H1 (cell line): ENCODE results near the gene GNG7. TPM values are rescaled to one million over a fixed set of nuclear protein-coding genes. Genes with fewer than 3 reads are reported as not detected.
A peak's percentile ranks its signal among the peaks of the same experiment; 100 is the strongest.

Experiments
- CTCF ChIA-PET: fragments of 300-600 bp; sonication (Branson Sonifier 250); formaldehyde crosslinking; loops from one replicate; lab custom pipeline; 2021; ENCODE audit not compliant: partially characterized antibody; lab: Charles Lee
- POLR2A ChIA-PET: fragments of 300-600 bp; sonication (Branson Sonifier 250); formaldehyde crosslinking; loops from one replicate; lab custom pipeline; 2021; ENCODE audit warnings: inconsistent platforms; ENCODE audit not compliant: partially characterized antibody; lab: Charles Lee
- DNase-seq, 2 experiments: peaks; one replicate each; pipeline versions ENCODE4 v3.0.0 to v3.0.0-alpha.2; 2010 to 2022; ENCODE audit warnings: low spot score in 2 of 2, low read depth in 1 of 2, mixed read lengths in 1 of 2
- FAIRE-seq: peaks from 2 replicates; lab custom pipeline; 2011; peaks lifted over from hg19 to GRCh38; lab: Jason Lieb, UNC
- H2AFZ ChIP-seq: 2 replicates; pipeline ENCODE4 v1.8.1; 2012; ENCODE audit warnings: low read length, inconsistent platforms
- H2AK5ac ChIP-seq: 2 replicates; pipeline ENCODE4 v1.6.1; 2013; ENCODE audit warnings: low read depth, low read length
- H2BK120ac ChIP-seq: replicated peaks from 2 replicates; pipeline ENCODE3; 2013; ENCODE audit warnings: low read depth, low read length, inconsistent platforms
- H2BK12ac ChIP-seq: 2 replicates; pipeline ENCODE4 v1.6.1; 2013; ENCODE audit warnings: low read depth, low read length
- H2BK15ac ChIP-seq: 2 replicates; pipeline ENCODE4 v1.6.1; 2013; ENCODE audit warnings: low read length
- H2BK20ac ChIP-seq: 2 replicates; pipeline ENCODE4 v1.6.1; 2013; ENCODE audit warnings: low read length
- H2BK5ac ChIP-seq: 2 replicates; pipeline ENCODE4 v1.6.1; 2013; ENCODE audit warnings: low read depth, low read length
- H3K14ac ChIP-seq: 2 replicates; pipeline ENCODE4 v1.6.1; 2013; ENCODE audit warnings: inconsistent platforms; ENCODE audit not compliant: insufficient read length
- H3K18ac ChIP-seq: 2 replicates; pipeline ENCODE4 v1.6.1; 2013; ENCODE audit warnings: low read length; ENCODE audit errors: extremely low read depth
- H3K23ac ChIP-seq: 2 replicates; pipeline ENCODE4 v1.6.1; 2013; ENCODE audit warnings: inconsistent platforms; ENCODE audit not compliant: insufficient read length
- H3K23me2 ChIP-seq: 2 replicates; pipeline ENCODE4 v1.6.1; 2013; ENCODE audit warnings: low read depth, low read length
- H3K27ac ChIP-seq: 2 replicates; pipeline ENCODE4 v1.6.1; 2011; ENCODE audit warnings: low read depth, low read length, inconsistent platforms
- H3K27me3 ChIP-seq, 4 experiments: replicated peaks in 1 of 4; 1 replicate in 1 of 4; 2 replicates in 3 of 4; pipeline versions ENCODE4 v1.6.1 to v1.8.1; 2011 to 2013; ENCODE audit warnings: low read length in 3 of 4, mild to moderate bottlenecking in 3 of 4, inconsistent platforms in 2 of 4, mixed read lengths in 2 of 4, moderate library complexity in 1 of 4; ENCODE audit not compliant: control insufficient read depth in 3 of 4, insufficient read depth in 3 of 4; ENCODE audit errors: extremely low read depth in 1 of 4
- H3K36me3 ChIP-seq, 4 experiments: 2 replicates each; pipeline versions ENCODE4 v1.6.1 to v1.8.1; 2011 to 2013; ENCODE audit warnings: mild to moderate bottlenecking in 4 of 4, low read length in 3 of 4, moderate library complexity in 2 of 4, control low read depth in 1 of 4, inconsistent platforms in 1 of 4; ENCODE audit not compliant: insufficient read depth in 4 of 4, control insufficient read depth in 2 of 4
- H3K4ac ChIP-seq: replicated peaks from 2 replicates; pipeline ENCODE3; 2013; ENCODE audit warnings: low read length, low read depth, mixed read lengths, inconsistent platforms; ENCODE audit not compliant: insufficient read length
- H3K4me1 ChIP-seq, 4 experiments: replicated peaks in 1 of 4; 1 replicate in 1 of 4; 2 replicates in 3 of 4; pipeline versions ENCODE4 v1.6.1 to v1.8.1; 2011 to 2013; ENCODE audit warnings: low read length in 3 of 4, inconsistent platforms in 2 of 4, mixed read lengths in 1 of 4; ENCODE audit not compliant: insufficient read depth in 4 of 4, control insufficient read depth in 3 of 4
- H3K4me2 ChIP-seq, 2 experiments: 2 replicates each; pipeline versions ENCODE4 v1.6.1 to v1.8.1; 2011 to 2013; ENCODE audit warnings: low read depth in 2 of 2, low read length in 2 of 2, control low read depth in 1 of 2, inconsistent platforms in 1 of 2, mild to moderate bottlenecking in 1 of 2; ENCODE audit not compliant: insufficient read depth in 1 of 2
- H3K4me3 ChIP-seq, 4 experiments: fragments of 200-600, 300-600 bp in 1 of 4; sonication (generic), shearing (Covaris generic), sonication (Bioruptor Twin) in 1 of 4; 2 replicates each; pipeline versions ENCODE4 v1.5.1 to v1.8.1; 2011 to 2016; ENCODE audit warnings: low read length in 4 of 4, low read depth in 3 of 4, control low read depth in 2 of 4, inconsistent platforms in 2 of 4, mild to moderate bottlenecking in 2 of 4, mixed read lengths in 1 of 4, moderate library complexity in 1 of 4; ENCODE audit not compliant: insufficient read depth in 2 of 4; ENCODE audit errors: extremely low read depth in 1 of 4
- H3K56ac ChIP-seq: replicated peaks from 2 replicates; pipeline ENCODE3; 2013; ENCODE audit warnings: low read depth, mild to moderate bottlenecking, mixed read lengths, low read length, inconsistent platforms; ENCODE audit not compliant: insufficient read length
- H3K79me1 ChIP-seq: 2 replicates; pipeline ENCODE4 v1.6.1; 2013; ENCODE audit warnings: low read depth, low read length, control low read depth
- H3K79me2 ChIP-seq, 2 experiments: 2 replicates each; pipeline versions ENCODE4 v1.6.1 to v1.8.1; 2012 to 2013; ENCODE audit warnings: low read length in 2 of 2, mild to moderate bottlenecking in 2 of 2, inconsistent platforms in 1 of 2; ENCODE audit not compliant: insufficient read depth in 2 of 2, control insufficient read depth in 1 of 2
- H3K9ac ChIP-seq, 4 experiments: replicated peaks in 1 of 4; 1 replicate in 1 of 4; 2 replicates in 3 of 4; pipeline versions ENCODE4 v1.6.1 to v1.8.1; 2011 to 2013; ENCODE audit warnings: low read depth in 3 of 4, low read length in 3 of 4, control low read depth in 2 of 4, mild to moderate bottlenecking in 2 of 4, moderate library complexity in 2 of 4, inconsistent platforms in 1 of 4; ENCODE audit errors: extremely low read depth in 1 of 4
- H3K9me3 ChIP-seq, 2 experiments: 2 replicates each; pipeline versions ENCODE4 v1.6.1 to v1.8.1; 2012 to 2013; ENCODE audit warnings: mild to moderate bottlenecking in 2 of 2, moderate library complexity in 2 of 2, control low read depth in 1 of 2, inconsistent platforms in 1 of 2, low read depth in 1 of 2, low read length in 1 of 2, mixed read lengths in 1 of 2; ENCODE audit not compliant: insufficient read depth in 2 of 2
- H4K20me1 ChIP-seq, 2 experiments: replicated peaks in 1 of 2; 2 replicates each; pipeline versions ENCODE3 to v1.8.1; 2011 to 2013; ENCODE audit warnings: inconsistent platforms in 2 of 2, low read length in 2 of 2, mild to moderate bottlenecking in 1 of 2; ENCODE audit not compliant: insufficient read depth in 2 of 2, control insufficient read depth in 1 of 2
- H4K5ac ChIP-seq: 2 replicates; pipeline ENCODE4 v1.6.1; 2013; ENCODE audit warnings: low read length, low read depth, mixed read lengths, inconsistent platforms; ENCODE audit not compliant: insufficient read length
- H4K8ac ChIP-seq: 2 replicates; pipeline ENCODE4 v1.8.0; 2013; ENCODE audit warnings: mild to moderate bottlenecking, moderate library complexity, low read length, inconsistent platforms; ENCODE audit not compliant: insufficient read depth; ENCODE audit errors: extremely low read depth
- H4K91ac ChIP-seq: replicated peaks from 2 replicates; pipeline ENCODE3; 2013; ENCODE audit warnings: low read length, mixed read lengths, inconsistent platforms; ENCODE audit not compliant: insufficient read length
- ASH2L ChIP-seq: fragments of 200-600, 300-600 bp; sonication (generic); IDR thresholded peaks from one replicate; pipeline ENCODE4 v1.7.1; 2017; ENCODE audit warnings: low read length
- BACH1 ChIP-seq: IDR thresholded peaks from 2 replicates; pipeline ENCODE4 v1.6.1; 2012; ENCODE audit warnings: low read length, improper control_type of control experiment
- E2F6 ChIP-seq: IDR thresholded peaks from 2 replicates; pipeline ENCODE4 v1.6.1; 2012; ENCODE audit warnings: inconsistent platforms
- JUND ChIP-seq: IDR thresholded peaks from 2 replicates; pipeline ENCODE4 v1.6.1; 2011; ENCODE audit warnings: mild to moderate bottlenecking, improper control_type of control experiment, low read length
- KDM4A ChIP-seq: IDR thresholded peaks from one replicate; pipeline ENCODE4 v1.7.1; 2012; ENCODE audit warnings: low read depth, mild to moderate bottlenecking, moderate library complexity, low read length, inconsistent platforms; ENCODE audit not compliant: severe bottlenecking
- MAFK ChIP-seq: IDR thresholded peaks from 2 replicates; pipeline ENCODE4 v1.6.1; 2012; ENCODE audit warnings: low read depth, mild to moderate bottlenecking, improper control_type of control experiment, low read length
- MAX ChIP-seq: IDR thresholded peaks from 2 replicates; pipeline ENCODE4 v1.6.1; 2012; ENCODE audit warnings: inconsistent platforms
- ZNF274 ChIP-seq: IDR thresholded peaks from 2 replicates; pipeline ENCODE4 v1.7.0; 2012; ENCODE audit warnings: low read length, borderline replicate concordance; ENCODE audit errors: extremely low read depth
- WGBS, 2 experiments: shearing (Covaris generic) in 1 of 2; methylation state at CpG; one replicate each; pipeline versions ENCODE4 v1.1.6 to v1.1.7; 2013 to 2015; ENCODE audit warnings: low lambda C conversion rate in 2 of 2, mixed read lengths in 2 of 2, inconsistent platforms in 1 of 2, low coverage in 1 of 2, missing lambda C conversion rate in 1 of 2; ENCODE audit not compliant: insufficient replicate concordance in 2 of 2, insufficient coverage in 1 of 2, insufficient read length in 1 of 2; ENCODE audit errors: extremely low coverage in 1 of 2, missing lambda C conversion rate in 1 of 2; 5-methylcytosine and 5-hydroxymethylcytosine counted together
- polyA plus RNA-seq, 7 experiments: library from polyadenylated mRNA; depleted of rRNA in 3 of 7; stranded (reverse) in 5 of 7; unstranded in 2 of 7; fragments of >200 nt in 5 of 7; fragments of 200-250 nt in 2 of 7; gene quantifications; 1 replicate in 5 of 7; 2 replicates in 1 of 7; 4 replicates in 1 of 7; pipeline versions ENCODE4 v1.2.1 to v1.2.3, GENCODE V29; 2011 to 2013; ENCODE audit warnings: missing spikeins in 2 of 7, mixed read lengths in 2 of 7
- total RNA-seq: library from RNA; stranded (reverse); fragmentation: NEBNext Ultra II Directional; extraction: Animal tissue kit (Norgen Biotek cat#: 25700); gene quantifications from 2 replicates; pipeline ENCODE4 v1.2.1, GENCODE V29; 2021
- TF ChIP-seq, protein P1 (sequence below): IDR thresholded peaks from 2 replicates; pipeline ENCODE4 v1.6.1; 2011; ENCODE audit warnings: low read depth, mild to moderate bottlenecking, low read length; ENCODE audit not compliant: insufficient read depth

Gene GNG7
- total and polyA plus RNA-seq, 2 of the 8 experiments (the other 6 are each of a cell fraction or from before 2014, with no cell fraction given), result 2.8 to 7.8 TPM

GRCh38 chr19:2587001-2587719 is 115.3 kb downstream of the GNG7 start:
- FAIRE-seq, result no peak
- Histone ChIP-seq H3K23ac (no peak overlapping the region), H3K27ac (no peak overlapping the region), H4K91ac (peak overlapping the region; percentile 97), H3K36me3 (no peaks in the 10 kb centered on the region; a peak in 1 of 8 replicates), H3K79me2 (no peaks in the 10 kb centered on the region), H4K5ac (no peak overlapping the region), H3K4me3 (no peak overlapping the region), H4K20me1 (no peaks in the 10 kb centered on the region), H2BK15ac (0 out of 2 replicates have a peak overlapping the region, but pooled peaks have one; percentile 97), H2BK20ac (peak overlapping the region; percentile 80; the same call in 1 of the 2 replicates), H3K4ac (peak overlapping the region; percentile 32), H3K18ac (peak overlapping the region; percentile 83), H2AFZ (peak overlapping the region; percentile 59; the same call in 1 of the 2 replicates), H3K56ac (peak overlapping the region; percentile 64), H3K23me2 (peaks cover 7% of the 10 kb centered on the region; the same call in 1 of the 2 replicates), H3K4me2 (peak overlapping the region in 1 of 2 experiments; percentile 44; a peak in 2 of 4 replicates), H3K4me1 (peaks cover 0 to 16% (median 7%) of the 10 kb centered on the region in 4 experiments; a peak in 6 of 7 replicates), H3K79me1 (no peaks in the 10 kb centered on the region), H3K14ac (no peak overlapping the region), H3K9me3 (no peaks in the 10 kb centered on the region), H2BK5ac (peak overlapping the region; percentile 81; the same call in 1 of the 2 replicates), H2BK120ac (peak overlapping the region; percentile 47), H2BK12ac (peak overlapping the region; percentile 82), H3K9ac (no peak overlapping the region), H2AK5ac (0 out of 2 replicates have a peak overlapping the region, but pooled peaks have one; percentile 17), H3K27me3 (peaks cover 0 to 3% (median 0%) of the 10 kb centered on the region in 4 experiments; a peak in 1 of 7 replicates), H4K8ac (peak overlapping the region; percentile 93)
- ChIA-PET POLR2A (interaction anchor here (0.6 to 4.9 kb wide), 7 partner anchors 14 to 1206 kb away, joined by 3 to 37 read pairs (median 3); partner anchors contain the start of genes GADD45B and TIMM13), CTCF (interaction anchor here (0.6 to 3.5 kb wide), 7 partner anchors 7 to 1982 kb away, joined by 3 to 23 read pairs (median 4); no protein-coding TSS in a partner anchor)
- no peak for DNase-seq
- WGBS, 2 experiments, result 62% methylated on average over 32 of the region's 32 CpGs; no CpG with 5 or more reads in 1 of the 2 experiments
- 0 out of 2 replicates have a peak, but pooled peaks have one; percentile 27 for TF ChIP-seq JUND
- peak; percentile 89 for TF ChIP-seq MAX
- no peak for TF ChIP-seq KDM4A
- TF ChIP-seq ZNF274, result no peak
- no peak for TF ChIP-seq ASH2L
- TF ChIP-seq E2F6, result peak; percentile 67
- peak; percentile 80 for TF ChIP-seq BACH1
- TF ChIP-seq MAFK, result peak; percentile 67; the same call in 1 of the 2 replicates
- TF ChIP-seq, protein P1, sequence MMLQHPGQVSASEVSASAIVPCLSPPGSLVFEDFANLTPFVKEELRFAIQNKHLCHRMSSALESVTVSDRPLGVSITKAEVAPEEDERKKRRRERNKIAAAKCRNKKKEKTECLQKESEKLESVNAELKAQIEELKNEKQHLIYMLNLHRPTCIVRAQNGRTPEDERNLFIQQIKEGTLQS, result no peak
